ENCODE data around the gene C14orf39.

Gene C14orf39, protein sequence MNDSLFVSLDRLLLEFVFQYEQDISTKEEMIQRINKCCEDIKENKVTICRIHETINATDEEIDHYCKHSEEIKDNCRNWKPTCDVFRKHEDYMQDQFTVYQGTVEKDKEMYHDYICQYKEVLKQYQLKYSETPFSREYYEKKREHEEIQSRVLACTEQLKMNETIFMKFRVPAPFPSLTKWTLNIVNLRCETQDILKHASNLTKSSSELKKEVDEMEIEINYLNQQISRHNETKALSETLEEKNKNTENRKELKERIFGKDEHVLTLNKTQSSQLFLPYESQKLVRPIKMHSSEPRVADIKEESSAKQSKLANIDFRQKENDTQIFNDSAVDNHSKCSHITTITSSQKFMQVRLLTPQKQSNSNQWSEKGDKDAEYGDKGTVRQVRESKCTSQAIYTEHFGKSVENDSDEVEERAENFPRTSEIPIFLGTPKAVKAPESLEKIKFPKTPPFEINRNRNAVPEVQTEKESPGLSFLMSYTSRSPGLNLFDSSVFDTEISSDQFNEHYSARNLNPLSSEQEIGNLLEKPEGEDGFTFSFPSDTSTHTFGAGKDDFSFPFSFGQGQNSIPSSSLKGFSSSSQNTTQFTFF

DNA sequence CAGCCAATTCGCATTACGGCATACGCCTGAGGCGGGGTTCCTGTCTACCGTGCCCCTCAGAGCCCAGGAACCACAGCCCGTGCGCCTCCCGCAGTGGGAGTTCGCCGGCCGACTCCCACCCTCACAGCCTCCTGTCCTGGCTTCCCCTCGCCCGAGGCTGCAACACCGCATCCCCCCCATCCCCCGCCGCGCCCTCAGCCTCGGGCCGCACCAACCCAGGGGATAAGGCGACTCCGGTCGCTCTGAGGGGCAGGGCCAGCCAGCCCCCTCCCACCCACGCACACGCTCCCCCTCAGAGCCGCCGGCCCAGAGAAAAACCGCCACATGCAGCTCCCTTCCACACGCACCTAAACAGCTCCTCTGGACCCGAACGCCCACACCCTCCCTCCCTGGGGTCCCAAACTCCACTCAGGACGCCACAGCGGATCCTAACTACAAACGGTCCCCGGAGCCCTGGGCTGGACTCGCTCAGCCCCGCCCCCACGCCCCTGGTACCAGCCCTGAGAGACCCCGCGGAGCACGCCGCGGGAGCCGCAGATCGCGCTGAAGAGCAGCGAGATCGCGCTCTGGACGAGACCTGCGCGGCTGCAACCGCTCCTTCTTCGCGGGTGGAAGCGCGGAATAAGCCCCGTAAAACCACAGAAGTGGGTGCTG lies at the start of gene C14orf39:
TSS of gene C14orf39 (minus strand) at position 466 of the 654 bp plus-strand sequence. CDS start 985 bp downstream, outside the sequence.
- DNase-seq (ENCODE audit: low read depth in 2 of 2), result no peak

DNA sequence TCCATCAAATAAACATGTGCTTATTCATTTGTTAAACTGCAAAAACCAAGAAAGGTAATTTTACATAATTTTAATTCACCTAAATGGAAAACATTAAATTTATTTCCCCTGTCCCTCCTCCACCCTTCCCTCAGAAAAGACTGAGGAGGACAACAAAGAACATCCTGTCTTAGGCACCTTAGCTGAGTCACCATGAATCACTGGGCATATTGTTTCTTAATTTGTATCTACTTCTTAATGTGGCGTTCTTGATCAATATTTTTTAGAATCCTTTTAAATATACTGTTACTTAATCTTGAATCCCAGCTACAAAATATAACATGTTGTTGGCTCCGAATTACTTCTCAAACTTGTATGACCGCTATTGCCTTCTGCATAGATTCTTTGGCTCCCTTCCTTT lies 46.6 kb upstream of the C14orf39 start:
- no peak for DNase-seq (ENCODE audit: low read depth in 2 of 2)

DNA sequence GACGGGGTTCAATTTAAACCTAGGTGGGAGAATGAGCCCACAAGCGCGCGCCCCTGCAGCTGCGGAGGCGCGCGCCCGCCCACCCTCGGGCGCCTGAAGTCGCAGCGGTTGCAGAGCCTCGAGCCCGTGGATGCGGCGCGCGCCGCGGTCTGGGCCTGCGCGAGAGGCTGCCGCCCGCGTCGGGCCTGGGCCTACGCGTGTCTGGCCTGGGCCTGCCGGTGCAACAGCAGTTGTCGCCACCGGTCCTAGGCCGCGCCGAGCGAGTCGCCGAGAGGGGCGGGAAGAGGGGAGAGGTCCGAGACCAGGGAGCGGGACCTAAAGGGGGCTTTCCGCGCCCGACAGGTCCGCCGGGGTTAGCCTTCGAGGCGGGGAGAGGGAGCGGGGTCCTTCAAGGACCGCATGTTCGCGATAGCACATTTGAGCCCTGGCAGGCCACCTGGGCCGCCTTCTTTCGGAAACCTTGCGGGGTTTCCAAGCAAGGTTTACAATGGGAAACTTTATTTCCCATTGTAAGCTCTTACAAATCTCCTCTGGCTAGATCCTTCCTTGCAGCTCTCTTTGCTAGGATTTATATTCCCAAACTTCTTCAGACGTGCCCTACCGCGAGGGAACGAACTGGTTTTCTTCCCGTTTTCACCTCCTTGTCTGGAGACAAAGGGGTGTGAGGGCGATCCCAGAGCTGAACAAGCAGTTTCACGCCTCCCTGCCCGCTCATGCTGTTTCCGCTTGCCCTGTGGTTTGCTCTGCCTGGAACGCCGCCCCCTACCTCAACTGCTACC lies 29.8 kb upstream of the C14orf39 start:
- no peak for DNase-seq (ENCODE audit: low read depth in 2 of 2)

DNA sequence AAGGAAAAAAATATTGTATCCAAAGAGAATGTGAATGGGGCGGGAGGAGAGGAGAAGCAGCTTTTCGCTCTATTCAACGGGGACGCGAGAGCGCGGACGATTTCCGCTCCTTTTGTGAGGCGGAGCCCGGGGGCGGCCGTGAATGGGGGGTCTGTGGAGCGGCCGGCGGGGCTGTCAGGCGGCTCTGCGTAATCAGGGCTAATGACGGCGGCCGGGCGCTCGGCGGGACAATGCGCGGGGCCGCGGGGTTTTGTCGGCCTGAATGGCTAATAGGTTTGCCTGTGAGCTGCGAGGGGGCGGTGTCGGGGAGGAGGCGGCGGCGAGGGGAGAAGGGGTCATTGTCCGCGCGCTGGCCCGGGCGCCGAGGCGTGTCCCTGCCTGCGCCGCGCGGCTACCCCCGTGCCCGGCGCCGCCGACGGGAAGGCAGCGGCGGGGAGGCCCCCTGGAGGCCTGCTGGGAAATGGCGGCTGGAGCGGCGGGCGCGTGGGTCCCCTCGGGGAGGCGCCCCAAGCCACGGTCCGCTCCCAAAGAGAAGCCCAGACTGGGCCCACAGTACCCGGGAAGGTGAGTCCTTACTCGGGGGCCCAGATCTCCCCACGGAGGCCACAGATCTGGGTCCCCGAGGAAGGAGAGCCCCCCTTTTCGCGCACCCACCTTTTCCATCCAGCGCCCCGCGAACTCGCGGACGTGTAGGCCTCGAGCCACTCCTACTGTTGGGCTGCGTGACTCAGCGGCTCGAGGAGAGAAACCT lies 29.1 kb upstream of the C14orf39 start:
- DNase-seq (ENCODE audit: low read depth in 2 of 2), result no peak

DNA sequence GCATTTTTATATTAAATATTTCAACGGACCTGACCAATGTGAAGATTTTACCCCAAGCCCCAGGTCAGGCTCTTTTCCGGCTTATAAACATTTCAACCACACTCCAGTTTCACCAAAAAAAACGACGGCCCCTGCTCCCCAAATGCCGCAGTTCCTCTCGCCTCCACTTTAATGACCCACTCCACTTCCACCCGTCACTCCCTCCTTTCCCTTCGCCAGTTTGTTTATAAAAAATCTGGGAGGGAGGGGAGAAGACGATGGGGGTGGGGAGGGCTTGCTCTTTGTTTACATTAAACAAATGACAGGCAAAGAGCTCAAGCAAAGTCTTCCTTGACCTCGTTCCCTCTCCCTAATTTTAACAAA lies 28.5 kb upstream of the C14orf39 start:
- DNase-seq (ENCODE audit: low read depth in 2 of 2), result no peak

DNA sequence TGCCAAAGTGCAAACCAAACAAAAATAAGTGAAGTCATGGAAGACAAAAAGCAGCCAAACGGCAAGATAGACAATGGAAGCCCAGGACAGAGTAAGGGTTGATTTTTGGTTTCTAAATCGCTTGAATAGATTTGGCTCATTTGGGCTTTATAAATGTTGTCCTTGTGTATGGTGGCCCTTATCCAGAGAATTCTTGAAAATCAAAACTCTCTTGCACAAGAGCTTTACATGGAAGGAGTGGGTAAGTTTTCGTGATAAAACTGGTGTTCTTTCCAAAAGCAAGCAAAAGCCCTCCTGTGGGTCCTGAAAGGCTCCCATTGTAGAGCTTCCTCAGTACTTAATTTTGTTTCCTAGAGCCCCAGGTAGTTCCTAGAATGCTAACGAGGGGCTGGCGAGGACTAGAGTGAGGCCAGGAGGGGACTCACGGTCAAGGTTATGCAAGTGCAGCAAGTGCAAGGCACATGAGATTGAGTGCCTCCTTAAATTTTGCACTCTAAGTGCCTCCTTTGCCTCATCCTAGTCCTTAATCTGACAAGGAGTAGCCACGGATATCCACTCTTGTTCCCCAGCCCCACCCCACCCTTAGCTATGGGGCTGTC lies 27.2 kb upstream of the C14orf39 start:
- DNase-seq (ENCODE audit: low read depth in 2 of 2), result no peak

DNA sequence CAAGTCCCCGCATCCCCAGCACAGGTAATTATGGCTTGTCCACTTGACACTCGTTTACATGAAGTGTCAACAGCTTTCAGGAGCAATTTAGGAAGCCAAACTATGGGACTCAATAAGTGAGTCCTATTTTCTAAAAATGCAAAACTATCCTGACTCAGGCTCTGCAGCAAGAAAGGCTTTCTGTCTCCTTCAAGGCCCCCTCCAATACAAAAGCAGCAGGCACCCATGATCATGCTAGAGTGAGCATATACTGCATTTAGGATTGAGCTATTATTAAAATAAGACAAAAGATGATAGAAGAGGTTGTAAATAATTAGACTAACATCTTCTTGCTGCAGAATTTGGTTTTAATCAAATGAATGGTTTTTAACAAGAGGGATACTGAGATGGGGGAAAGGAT lies 26.3 kb upstream of the C14orf39 start:
- no peak for DNase-seq (ENCODE audit: low read depth in 2 of 2)

DNA sequence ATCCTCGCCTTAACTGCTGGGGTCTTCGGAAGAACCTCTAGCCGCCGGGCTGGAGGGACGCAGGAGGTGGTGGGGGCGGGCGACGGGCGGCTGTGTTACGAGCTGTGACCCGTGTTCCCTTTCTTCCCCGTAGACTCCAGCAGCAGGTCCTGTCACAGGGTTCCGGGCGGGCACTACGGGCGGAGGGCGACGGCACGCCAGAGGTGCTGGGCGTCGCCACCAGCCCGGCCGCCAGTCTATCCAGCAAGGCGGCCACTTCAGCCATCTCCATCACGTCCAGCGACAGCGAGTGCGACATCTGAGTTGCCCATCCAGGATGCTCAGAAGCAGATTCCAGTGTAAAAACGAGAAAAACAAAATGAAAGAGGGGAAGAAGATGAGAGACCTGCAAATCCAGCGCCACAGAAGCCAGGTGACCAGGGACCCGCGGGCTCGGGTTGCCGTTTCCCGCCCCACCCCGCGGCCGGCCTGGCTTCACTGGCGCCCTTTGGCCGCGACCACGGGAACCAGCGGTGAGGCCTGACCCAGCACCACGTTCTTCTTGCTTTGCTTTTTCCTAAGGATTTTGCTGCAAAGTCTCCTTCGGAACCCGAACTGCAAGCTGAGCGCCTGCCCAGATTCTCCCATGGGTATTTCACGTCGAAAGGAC lies 25.2 kb upstream of the C14orf39 start:
- DNase-seq (ENCODE audit: low read depth in 2 of 2), result no peak

DNA sequence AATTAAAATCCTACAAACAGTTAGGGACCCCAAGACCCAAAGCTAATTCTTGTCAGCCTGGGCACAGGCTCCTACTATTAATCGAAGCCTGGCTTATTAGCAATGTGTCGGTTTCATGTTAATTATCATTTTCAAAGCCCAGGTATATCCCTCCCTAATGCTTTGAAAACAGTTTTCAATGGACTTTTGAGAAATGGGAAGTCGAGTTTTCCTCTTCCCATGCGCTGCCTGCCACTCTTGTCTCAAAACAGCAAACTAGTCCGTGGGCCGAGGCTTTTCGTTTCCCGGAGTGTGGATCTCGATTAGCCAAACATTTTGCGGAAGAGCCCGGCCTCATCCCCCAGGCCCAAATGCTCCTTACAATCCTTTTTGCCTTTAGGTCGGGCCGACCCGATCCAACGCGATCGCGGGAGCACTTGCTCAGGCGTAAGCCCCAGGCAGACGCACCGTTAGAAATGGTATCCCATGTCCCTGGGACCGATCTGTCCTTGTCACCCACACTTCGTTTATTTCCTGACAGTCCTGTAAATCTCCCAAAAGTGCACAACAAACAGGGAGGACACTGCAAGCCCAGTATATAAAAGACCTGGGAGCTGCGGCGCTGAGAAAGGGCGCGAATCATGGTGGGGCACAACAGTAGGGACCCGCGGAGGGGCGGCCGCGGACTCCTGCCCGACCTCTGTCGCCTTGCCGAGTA lies 24.5 kb upstream of the C14orf39 start:
- DNase-seq (ENCODE audit: low read depth in 2 of 2), result no peak

DNA sequence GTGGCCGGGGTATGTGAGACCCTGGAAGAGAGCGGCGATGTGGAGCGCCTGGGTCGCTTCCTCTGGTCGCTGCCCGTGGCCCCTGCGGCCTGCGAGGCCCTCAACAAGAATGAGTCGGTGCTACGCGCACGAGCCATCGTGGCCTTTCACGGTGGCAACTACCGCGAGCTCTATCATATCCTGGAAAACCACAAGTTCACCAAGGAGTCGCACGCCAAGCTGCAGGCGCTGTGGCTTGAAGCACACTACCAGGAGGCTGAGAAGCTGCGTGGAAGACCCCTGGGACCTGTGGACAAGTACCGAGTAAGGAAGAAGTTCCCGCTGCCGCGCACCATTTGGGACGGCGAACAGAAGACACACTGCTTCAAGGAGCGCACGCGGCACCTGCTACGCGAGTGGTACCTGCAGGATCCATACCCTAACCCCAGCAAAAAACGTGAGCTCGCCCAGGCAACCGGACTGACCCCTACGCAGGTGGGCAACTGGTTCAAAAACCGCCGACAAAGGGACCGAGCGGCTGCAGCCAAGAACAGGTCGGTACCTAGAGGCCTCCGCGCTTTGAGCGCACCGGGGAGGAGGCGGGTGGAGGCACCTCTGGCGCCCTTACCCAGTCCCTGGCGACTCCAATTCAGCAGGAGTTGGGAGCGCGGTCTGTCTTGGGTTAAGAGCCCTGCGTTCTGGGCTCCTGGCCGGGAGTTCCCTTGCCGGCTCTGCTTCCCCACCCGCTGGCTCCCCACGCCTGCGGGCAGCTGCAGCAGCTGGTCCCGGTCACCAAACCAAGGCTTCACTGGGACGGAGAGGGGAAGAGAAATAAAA lies 23.8 kb upstream of the C14orf39 start:
- no peak for DNase-seq (ENCODE audit: low read depth in 2 of 2)

DNA sequence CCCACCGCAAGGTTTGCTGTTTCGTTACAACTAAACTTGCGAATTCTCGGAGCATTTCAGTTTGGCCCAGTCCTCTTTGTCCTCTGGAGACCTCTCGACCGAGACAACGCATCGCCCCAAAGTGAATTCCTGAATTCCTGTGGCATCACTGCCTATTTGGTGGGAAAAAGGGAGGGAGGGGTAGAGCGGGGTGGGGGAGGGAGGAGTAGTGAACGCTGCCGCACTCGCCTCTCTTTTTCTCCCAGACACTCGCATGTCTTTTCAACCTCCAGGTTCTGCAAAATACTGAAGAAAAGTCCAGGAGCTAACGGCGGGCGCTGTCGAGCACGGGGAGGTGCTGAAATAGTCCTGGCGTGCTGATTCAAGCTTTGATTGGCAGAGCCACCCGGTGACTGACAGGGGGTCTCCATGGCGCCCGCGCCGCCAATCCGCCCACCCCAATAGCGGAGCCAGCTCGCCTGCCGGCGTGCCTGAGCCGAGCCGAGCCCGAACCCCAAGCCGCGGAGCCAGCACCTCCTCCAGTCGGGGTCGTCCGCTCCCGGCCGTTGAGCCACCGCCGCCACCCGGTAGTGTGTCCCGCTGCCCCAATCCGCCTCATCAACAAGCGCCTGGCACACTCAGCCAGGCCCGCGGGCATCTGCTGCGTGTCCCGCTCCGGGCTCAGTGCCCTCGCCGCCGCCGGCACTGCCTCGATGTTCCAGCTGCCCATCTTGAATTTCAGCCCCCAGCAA lies 23.0 kb upstream of the C14orf39 start, which contains the start of gene SIX6:
TSS of gene SIX6 (plus strand) at position 440 of the 731 bp plus-strand sequence. CDS start at position 693, 253 bp downstream.
- DNase-seq (ENCODE audit: low read depth in 2 of 2), result no peak

DNA sequence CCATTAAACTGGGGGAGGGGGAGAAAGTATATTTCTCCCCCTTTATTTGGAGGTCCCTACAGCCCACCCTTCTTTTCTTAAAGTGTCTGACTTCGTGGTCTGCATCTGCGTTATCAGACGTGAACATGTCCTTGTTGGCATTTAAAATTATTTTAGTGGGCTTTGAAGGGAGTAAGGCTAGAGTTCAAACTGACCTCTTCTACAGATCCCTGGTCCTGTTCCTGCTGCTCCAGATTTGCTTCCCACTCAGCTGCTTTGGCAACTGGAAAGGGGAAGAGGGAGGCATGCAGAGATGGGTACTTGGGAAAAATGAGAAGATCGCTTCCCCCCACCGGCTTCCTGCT lies 22.5 kb upstream of the C14orf39 start:
- DNase-seq (ENCODE audit: low read depth in 2 of 2), result no peak

DNA sequence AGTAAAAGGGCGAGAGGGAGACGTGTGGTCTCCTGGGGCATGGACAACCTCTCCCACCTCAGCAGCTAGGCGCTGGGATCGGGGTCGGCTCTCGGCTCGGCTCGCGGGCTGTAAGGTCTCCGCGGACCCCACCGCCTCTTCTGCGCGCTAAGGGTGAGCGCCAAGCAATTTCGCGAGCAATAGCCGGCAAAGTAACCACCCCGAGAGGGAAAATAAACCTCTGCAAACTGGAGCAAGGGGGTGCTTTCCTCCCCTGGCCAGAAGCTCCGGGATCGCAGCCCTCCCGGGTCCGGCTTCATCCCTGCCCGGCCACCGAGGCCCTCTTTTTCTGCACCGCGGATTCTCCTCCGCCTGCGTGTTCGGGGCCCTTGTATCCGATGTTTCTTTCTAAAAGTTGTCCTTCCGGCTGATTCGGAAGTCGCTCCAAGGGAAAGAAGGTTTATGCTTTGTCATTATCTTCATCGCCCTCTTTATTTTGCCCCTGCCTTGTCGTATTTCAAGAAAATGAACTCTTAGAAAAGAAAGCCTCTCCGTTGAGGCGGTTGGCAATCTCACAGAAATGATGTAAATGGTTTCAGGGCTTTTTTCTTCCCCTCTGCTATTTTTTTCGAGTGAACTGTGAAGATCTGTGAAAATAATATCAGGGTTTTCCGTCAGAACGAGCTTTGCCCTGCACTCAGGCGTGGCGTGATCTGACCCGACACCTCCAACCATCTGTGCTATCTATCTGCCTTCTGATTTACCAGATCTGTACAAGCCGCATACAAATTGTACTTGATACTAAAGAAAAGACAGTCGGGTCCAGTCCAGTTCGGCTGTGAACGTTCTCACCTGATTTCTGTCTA lies 21.3 kb upstream of the C14orf39 start:
- no peak for DNase-seq (ENCODE audit: low read depth in 2 of 2)

DNA sequence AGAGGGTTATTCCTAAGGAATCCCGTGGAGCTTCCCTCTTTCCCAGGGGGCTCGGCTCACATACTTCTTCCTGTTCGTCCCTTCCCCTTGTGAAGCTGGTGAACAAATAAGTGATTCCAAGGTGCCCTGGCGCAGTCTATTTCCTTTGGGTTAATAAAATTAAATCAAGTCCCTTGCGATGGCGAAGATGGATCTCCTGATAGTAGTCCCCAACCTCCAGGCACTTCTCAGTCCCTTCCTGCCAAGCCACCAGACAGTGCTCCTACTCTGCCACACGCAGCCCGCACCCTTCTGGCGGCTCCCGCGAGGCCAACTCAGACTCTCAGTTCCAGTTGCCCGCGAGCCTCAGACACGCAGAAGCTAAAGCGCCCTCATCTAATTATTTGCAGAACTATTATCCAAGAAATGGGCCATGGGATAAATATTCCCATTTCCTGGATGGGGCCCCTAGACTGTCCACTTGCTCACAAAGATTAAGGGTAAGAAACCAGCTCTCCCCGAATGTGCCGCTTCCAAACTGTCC lies 20.7 kb upstream of the C14orf39 start:
- DNase-seq (ENCODE audit: low read depth in 2 of 2), result no peak

DNA sequence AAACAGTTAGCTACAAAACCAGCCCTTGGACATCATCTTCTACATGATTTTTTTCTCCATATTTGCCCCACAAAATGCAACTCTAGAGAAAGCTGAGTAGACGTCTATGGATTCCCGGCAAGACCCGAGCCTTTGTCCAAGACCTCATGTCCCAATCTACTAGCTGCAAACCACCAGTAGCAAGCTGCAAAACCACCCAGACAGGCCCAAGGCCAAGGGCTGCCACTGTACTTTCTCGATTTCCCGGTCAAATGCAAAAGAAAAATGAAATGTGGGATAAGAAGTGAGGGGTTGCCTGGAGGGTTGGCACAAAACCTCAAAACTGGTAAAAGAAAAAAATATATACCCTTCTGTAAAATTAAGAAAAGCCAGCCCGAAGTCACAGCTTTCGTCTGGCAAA lies 20.1 kb upstream of the C14orf39 start:
- no peak for DNase-seq (ENCODE audit: low read depth in 2 of 2)

DNA sequence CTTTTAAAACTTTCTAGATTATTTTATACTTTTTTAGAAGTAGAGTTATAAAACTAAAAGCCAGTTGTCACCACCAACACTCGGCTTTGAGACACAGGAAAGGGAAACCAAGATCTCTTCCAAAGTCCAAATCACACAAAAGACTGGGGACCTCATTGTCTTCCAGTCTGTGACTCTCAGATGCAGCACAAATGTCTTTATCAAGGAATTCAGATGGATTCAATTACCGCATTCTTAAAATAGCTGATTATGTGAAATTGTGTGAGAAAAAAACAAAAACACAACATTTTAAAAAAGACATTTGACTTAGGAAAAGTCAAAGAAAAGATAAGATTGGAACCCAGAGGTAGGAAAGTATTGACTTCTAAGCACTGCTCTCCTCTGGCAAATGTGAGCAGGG lies 19.6 kb upstream of the C14orf39 start:
- DNase-seq (ENCODE audit: low read depth in 2 of 2), result no peak

DNA sequence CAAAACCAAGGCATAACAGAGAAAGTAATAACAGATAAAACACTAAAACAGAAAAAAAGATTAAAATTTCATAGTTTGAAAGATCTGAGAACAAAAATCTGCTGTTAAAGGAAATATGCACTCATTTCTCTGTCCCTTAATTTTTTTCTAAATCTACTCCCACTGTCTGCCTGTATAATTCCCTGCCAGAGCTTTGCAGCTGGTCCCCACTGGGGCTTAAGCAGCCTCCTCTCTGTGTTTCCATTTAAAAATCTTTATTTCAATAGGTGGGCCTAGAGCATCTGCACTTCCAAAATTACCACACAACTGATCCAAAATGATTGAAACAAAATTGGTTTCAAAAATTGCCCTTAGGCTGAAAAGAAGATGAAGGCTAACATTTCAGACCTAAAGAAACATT lies 16.7 kb upstream of the C14orf39 start:
- no peak for DNase-seq (ENCODE audit: low read depth in 2 of 2)
